ENCODE measurements around the gene SLC4A8.
"Not testable (repeated sequence)": the region's sequence is repeated elsewhere in the genome, so short reads cannot be mapped to it uniquely, and the experiment has no call there.

The SLC4A8 gene

DNA sequence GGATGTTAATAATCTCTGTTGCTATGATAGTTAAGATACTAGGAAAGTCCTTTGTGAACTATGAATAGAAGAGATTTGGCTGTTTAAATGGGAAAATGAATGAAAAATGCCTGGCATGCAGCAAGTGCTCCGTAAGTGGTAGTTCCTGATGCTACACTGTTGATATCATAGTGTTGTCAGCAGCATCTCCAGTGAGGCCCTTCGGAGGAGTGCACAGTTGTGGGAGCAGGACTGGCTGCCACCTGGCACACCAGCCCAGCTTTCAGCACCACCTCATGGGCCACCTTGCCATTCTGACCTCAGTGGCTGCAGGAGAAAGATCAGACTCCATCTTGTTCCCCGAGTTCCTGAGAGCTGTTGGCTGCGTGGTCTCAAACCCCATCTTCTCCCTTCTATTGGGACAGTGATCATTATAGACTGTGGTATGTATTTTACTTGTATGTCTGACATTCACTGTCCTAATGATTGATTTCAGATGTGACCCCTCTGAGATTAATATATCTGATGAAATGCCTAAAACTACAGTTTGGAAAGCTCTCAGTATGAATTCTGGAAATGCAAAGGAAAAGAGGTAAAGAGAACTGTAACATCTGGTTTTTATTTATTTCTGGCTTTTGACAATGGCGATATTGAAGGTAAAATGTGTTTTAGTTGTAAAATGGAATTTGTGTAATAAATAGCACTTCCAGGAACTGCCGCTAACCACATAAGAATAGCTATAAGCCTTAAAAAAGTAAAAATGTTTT, 80.9 kb downstream of the SLC4A8 start:
- POLR2A ChIA-PET, result no interaction called here
- CTCF ChIA-PET, result interaction anchor here (1.2 to 1.6 kb wide), 3 partner anchors 16 to 370 kb away, joined by 4 to 5 read pairs (median 4); no protein-coding TSS in a partner anchor
- no peak overlapping the region for H3K4me3 ChIP-seq (ENCODE audit: low read depth, low read length)
- TF ChIP-seq CTCF (IDR thresholded peaks at IDR 0.05; ENCODE audit: insufficient read depth, low read length, missing control alignments), result no peak
- DNase-seq (ENCODE audit: low read depth, low spot score), result peak; percentile 16

- ChIA-PET CTCF (interaction anchor here (1.1 kb wide), 1 partner anchor 25 kb away, joined by 4 read pairs; no protein-coding TSS in a partner anchor), POLR2A (no interaction called here)
- no peak for DNase-seq (ENCODE audit: low read depth, low spot score)
- H3K4me3 ChIP-seq (ENCODE audit: low read depth, low read length), result no peak overlapping the region
- no peak for TF ChIP-seq CTCF (IDR thresholded peaks at IDR 0.05; ENCODE audit: insufficient read depth, low read length, missing control alignments)
Observed at GRCh38 chr12:51507178-51507577, 82.5 kb downstream of the SLC4A8 start.

- ChIA-PET POLR2A (no interaction called here), CTCF (no interaction called here)
- TF ChIP-seq CTCF (IDR thresholded peaks at IDR 0.05; ENCODE audit: insufficient read depth, low read length, missing control alignments), result no peak
- DNase-seq (ENCODE audit: low read depth, low spot score), result no peak
- no peak overlapping the region for H3K4me3 ChIP-seq (ENCODE audit: low read depth, low read length)
Observed at GRCh38 chr12:51508285-51508684, 83.7 kb downstream of the SLC4A8 start.

- TF ChIP-seq CTCF (IDR thresholded peaks at IDR 0.05; ENCODE audit: insufficient read depth, low read length, missing control alignments), result no peak
- H3K4me3 ChIP-seq (ENCODE audit: low read depth, low read length), result no peak overlapping the region
- DNase-seq (ENCODE audit: low read depth, low spot score), result no peak
- ChIA-PET POLR2A (no interaction called here), CTCF (interaction anchor here (1.2 to 14.2 kb wide), 4 partner anchors 9 to 91 kb away, joined by 3 to 127 read pairs (median 8); no protein-coding TSS in a partner anchor)
Observed at GRCh38 chr12:51511546-51512260, 87.1 kb downstream of the SLC4A8 start.

GRCh38 chr12:51512438-51512837, 87.8 kb downstream of the SLC4A8 start:
- TF ChIP-seq CTCF (IDR thresholded peaks at IDR 0.05; ENCODE audit: insufficient read depth, low read length, missing control alignments), result no peak
- no peak for DNase-seq (ENCODE audit: low read depth, low spot score)
- CTCF ChIA-PET, result interaction anchor here (0.9 to 14.2 kb wide), 2 partner anchors 20 to 312 kb away, joined by 3 to 127 read pairs; no protein-coding TSS in a partner anchor
- no peak overlapping the region for H3K4me3 ChIP-seq (ENCODE audit: low read depth, low read length)
- POLR2A ChIA-PET, result no interaction called here

- H3K4me3 ChIP-seq (ENCODE audit: low read depth, low read length); DNase-seq (ENCODE audit: low read depth, low spot score); POLR2A ChIA-PET: not testable (repeated sequence)
- CTCF ChIA-PET, result interaction anchor here (14.2 kb wide), 1 partner anchor 17 kb away, joined by 127 read pairs; no protein-coding TSS in a partner anchor
Observed at GRCh38 chr12:51515037-51515436, 90.4 kb downstream of the SLC4A8 start.
